Endothelial cell (in vitro differentiated cells): ENCODE data around the gene FOXR1. TPM values are rescaled to one million over a fixed set of nuclear protein-coding genes. Genes with fewer than 3 reads are reported as not detected.
A peak's percentile ranks its signal among the peaks of the same experiment; 100 is the strongest.

Source experiments
- DNase-seq: peaks from one replicate; pipeline ENCODE4 v3.0.0; 2021; ENCODE audit warnings: low spot score
- H3K27ac Mint-ChIP-seq: one replicate; pipeline ENCODE4 v1.8.0; 2021; ENCODE audit warnings: mixed read lengths, inconsistent platforms; ENCODE audit not compliant: unreplicated experiment
- H3K27me3 Mint-ChIP-seq: one replicate; pipeline ENCODE4 v1.8.0; 2021; ENCODE audit warnings: mild to moderate bottlenecking, moderate library complexity, mixed read lengths, inconsistent platforms; ENCODE audit not compliant: unreplicated experiment
- H3K36me3 Mint-ChIP-seq: one replicate; pipeline ENCODE4 v1.8.0; 2021; ENCODE audit warnings: mild to moderate bottlenecking, low read depth, mixed read lengths, inconsistent platforms; ENCODE audit not compliant: unreplicated experiment
- H3K4me1 Mint-ChIP-seq: one replicate; pipeline ENCODE4 v1.8.0; 2021; ENCODE audit warnings: mild to moderate bottlenecking, mixed read lengths, inconsistent platforms; ENCODE audit not compliant: unreplicated experiment
- H3K4me3 Mint-ChIP-seq: one replicate; pipeline ENCODE4 v1.8.0; 2021; ENCODE audit warnings: mild to moderate bottlenecking, mixed read lengths, inconsistent platforms; ENCODE audit not compliant: unreplicated experiment
- H3K9me3 Mint-ChIP-seq: one replicate; pipeline ENCODE4 v1.8.0; 2021; ENCODE audit warnings: mixed read lengths, inconsistent platforms; ENCODE audit not compliant: unreplicated experiment
- CTCF ChIP-seq: fragments of 200-600 bp; sonication (generic); IDR thresholded peaks from one replicate; pipeline ENCODE4 v1.5.0; 2021; ENCODE audit warnings: antibody characterized with exemption; ENCODE audit not compliant: unreplicated experiment
- long read RNA-seq: library from polyadenylated mRNA; unstranded; transcript quantifications from one replicate; pipeline ENCODE4 v2.0.0, GENCODE V29; 2020; ENCODE audit not compliant: unreplicated experiment
- total RNA-seq: library from RNA; stranded (reverse); fragmentation: NEBNext Ultra II Directional; extraction: Animal tissue kit (Norgen Biotek cat#: 25700); gene quantifications from one replicate; pipeline ENCODE4 v1.2.1, GENCODE V29; 2021; ENCODE audit not compliant: unreplicated experiment

FOXR1 gene, protein sequence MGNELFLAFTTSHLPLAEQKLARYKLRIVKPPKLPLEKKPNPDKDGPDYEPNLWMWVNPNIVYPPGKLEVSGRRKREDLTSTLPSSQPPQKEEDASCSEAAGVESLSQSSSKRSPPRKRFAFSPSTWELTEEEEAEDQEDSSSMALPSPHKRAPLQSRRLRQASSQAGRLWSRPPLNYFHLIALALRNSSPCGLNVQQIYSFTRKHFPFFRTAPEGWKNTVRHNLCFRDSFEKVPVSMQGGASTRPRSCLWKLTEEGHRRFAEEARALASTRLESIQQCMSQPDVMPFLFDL
- not detected for total RNA-seq
- long read RNA-seq = 0 reads

DNA sequence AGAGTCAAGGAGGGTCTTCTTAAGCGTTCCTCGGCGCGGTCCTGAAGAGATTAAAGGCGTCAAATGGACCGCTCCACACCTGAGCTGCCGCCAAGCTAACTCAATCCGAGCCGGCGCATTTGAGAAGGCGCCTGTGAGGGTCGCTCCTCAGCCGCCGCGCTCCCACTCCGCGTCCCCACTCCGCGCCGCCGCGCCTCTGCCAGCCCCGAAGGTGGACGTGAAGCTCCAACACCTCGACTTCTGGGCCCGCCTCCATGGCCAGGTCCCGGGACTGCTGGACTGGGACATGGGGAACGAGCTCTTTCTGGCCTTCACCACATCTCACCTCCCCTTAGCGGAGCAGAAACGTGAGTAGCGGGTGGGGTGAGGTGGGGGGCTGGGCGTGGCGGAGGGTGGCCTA lies at the start of gene FOXR1:
Gene FOXR1 (plus strand): TSS at position 116 of the 400 bp plus-strand sequence. CDS start 171 bp downstream, at position 287.
- Mint-ChIP-seq H3K4me3 (no peak within 1 kb of the TSS), H3K9me3 (no peaks in the 10 kb centered on the region), H3K27ac (no peak within 1 kb of the TSS), H3K36me3 (no peaks in the 10 kb centered on the region), H3K27me3 (no peaks in the 10 kb centered on the region), H3K4me1 (no peaks in the 10 kb centered on the region)
- TF ChIP-seq CTCF = no peak
- no peak for DNase-seq

DNA sequence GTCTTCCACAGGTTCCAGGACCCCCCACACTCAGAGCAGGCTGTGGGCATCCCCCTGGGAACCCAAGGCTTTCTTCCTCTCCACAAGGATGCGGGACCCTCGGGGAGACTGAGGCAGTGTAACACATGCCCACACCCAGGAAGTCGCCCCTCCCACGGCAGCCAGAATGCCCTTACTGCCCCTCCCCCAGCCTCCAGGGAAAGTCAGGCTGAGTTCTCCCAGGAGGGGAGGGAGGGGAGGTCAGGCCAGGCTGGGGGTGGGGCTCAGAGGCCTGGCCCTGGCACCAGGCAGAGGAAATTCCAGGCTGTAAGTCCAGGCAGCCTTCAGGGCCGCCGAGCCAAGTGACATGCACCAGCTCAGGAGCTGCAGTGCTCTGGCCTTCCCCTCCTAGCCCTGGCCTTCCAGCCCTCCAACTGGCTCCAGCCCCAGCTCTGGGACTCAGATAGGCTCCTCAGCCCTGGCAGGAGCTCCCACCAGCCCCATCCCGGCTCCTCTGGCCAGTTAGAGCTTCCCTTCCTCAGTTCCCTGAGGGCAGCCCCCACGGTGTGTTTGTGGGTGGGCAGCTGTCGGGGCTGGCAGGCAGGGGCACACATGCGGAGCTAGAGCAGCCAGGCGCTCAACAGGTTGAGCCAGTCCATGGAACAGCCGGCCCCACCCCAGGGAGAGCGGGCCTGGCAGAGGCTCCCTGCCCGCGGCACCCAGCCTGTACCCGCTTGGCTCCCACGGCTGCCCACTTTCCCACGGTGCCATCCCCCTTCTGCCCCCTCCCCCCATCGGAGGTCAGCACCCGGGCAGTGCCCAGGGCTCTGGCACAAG lies 49.4 kb upstream of the FOXR1 start:
- peaks cover 57% of the 10 kb centered on the region for H3K4me1 Mint-ChIP-seq
- no peaks in the 10 kb centered on the region for H3K9me3 Mint-ChIP-seq
- no peak overlapping the region for H3K4me3 Mint-ChIP-seq
- peaks cover 3% of the 10 kb centered on the region for H3K36me3 Mint-ChIP-seq
- TF ChIP-seq CTCF = no peak
- DNase-seq = peak; percentile 18
- H3K27me3 Mint-ChIP-seq = peaks cover 20% of the 10 kb centered on the region
- H3K27ac Mint-ChIP-seq = no peak overlapping the region

GRCh38 chr11:118922745-118923627 lies 48.6 kb upstream of the FOXR1 start:
- Mint-ChIP-seq H3K4me3 (peak overlapping the region; percentile 92), H3K4me1 (peaks cover 55% of the 10 kb centered on the region), H3K9me3 (no peaks in the 10 kb centered on the region), H3K36me3 (peaks cover 3% of the 10 kb centered on the region), H3K27ac (no peak overlapping the region), H3K27me3 (peaks cover 25% of the 10 kb centered on the region)
- no peak for TF ChIP-seq CTCF
- DNase-seq = no peak

GRCh38 chr11:118923721-118924587 lies 47.6 kb upstream of the FOXR1 start:
- Mint-ChIP-seq H3K4me1 (peaks cover 55% of the 10 kb centered on the region), H3K36me3 (peaks cover 3% of the 10 kb centered on the region), H3K9me3 (no peaks in the 10 kb centered on the region), H3K27ac (peak overlapping the region; percentile 37), H3K27me3 (peaks cover 25% of the 10 kb centered on the region), H3K4me3 (peak overlapping the region; percentile 92)
- no peak for DNase-seq
- TF ChIP-seq CTCF = no peak
